NB4 (cell line): ENCODE results near the gene GDPD5.

Source experiments
- CTCF ChIP-seq: IDR thresholded peaks from one replicate; pipeline ENCODE4 v1.5.1; 2012; ENCODE audit warnings: low read depth, low read length
- POLR2A ChIP-seq: IDR thresholded peaks from 2 replicates; pipeline ENCODE4 v1.6.1; 2011; ENCODE audit warnings: mild to moderate bottlenecking; ENCODE audit not compliant: insufficient read length; ENCODE audit errors: extremely low read depth

DNA sequence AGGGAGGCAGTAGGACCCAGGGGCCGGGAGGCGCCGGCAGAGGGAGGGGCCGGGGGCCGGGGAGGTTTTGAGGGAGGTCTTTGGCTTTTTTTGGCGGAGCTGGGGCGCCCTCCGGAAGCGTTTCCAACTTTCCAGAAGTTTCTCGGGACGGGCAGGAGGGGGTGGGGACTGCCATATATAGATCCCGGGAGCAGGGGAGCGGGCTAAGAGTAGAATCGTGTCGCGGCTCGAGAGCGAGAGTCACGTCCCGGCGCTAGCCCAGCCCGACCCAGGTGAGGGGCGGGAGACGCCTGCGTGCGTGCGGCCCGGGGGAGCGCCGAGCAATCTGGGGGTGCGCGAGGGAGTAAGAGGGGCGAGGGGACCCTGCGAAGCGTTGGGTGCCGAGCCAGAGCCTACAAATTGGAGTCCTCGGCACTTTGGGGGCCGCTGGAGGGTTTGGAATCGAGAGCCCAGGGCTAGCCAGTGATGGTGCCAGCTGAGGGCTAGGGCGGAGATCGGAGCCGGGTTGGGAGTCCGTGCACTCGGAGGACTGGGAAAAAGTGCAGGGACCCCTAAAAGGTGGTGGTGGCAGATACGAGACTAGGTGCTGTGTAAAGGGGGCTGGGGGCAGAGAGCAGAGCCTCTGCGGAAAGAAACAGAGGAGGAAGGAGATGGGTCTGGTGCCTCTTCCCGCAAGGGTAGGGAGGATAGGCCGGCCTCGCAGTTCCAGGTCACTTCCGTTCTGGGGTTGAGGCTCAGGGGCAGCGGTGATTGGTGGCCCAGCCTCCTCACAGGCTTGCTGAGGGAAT is 36.5 kb upstream of the GDPD5 start, which contains the start of gene SERPINH1:
- TF ChIP-seq POLR2A (peak; percentile 83), CTCF (no peak)
